HEK293T (cell line): ENCODE measurements around the gene IL7R.

Experiments
- ARNT ChIP-seq: fragments of 450-650 bp; IDR thresholded peaks from 2 replicates; pipeline ENCODE4 v1.6.1; 2017; ENCODE audit warnings: mild to moderate bottlenecking
- BHLHE40 ChIP-seq: fragments of 450-650 bp; IDR thresholded peaks from 2 replicates; pipeline ENCODE4 v1.6.1; 2016; ENCODE audit warnings: mild to moderate bottlenecking, moderate library complexity, borderline replicate concordance
- CTBP1 ChIP-seq: fragments of 450-650 bp; IDR thresholded peaks from 2 replicates; pipeline ENCODE4 v1.6.1; 2016; ENCODE audit warnings: borderline replicate concordance
- FOXA1 ChIP-seq: fragments of 450-650 bp; IDR thresholded peaks from 2 replicates; pipeline ENCODE4 v1.6.1; 2016; ENCODE audit warnings: mild to moderate bottlenecking
- FOXK2 ChIP-seq: fragments of 450-650 bp; IDR thresholded peaks from 2 replicates; pipeline ENCODE4 v1.6.1; 2016; ENCODE audit warnings: mild to moderate bottlenecking
- FOXM1 ChIP-seq: fragments of 450-650 bp; IDR thresholded peaks from 2 replicates; pipeline ENCODE4 v1.6.1; 2017; ENCODE audit warnings: mild to moderate bottlenecking, borderline replicate concordance
- HDGF ChIP-seq: fragments of 450-650 bp; IDR thresholded peaks from 2 replicates; pipeline ENCODE4 v1.6.1; 2017; ENCODE audit warnings: antibody characterized with exemption, borderline replicate concordance
- LEF1 ChIP-seq: fragments of 450-650 bp; IDR thresholded peaks from 2 replicates; pipeline ENCODE4 v1.6.1; 2017; ENCODE audit warnings: mild to moderate bottlenecking, borderline replicate concordance
- PKNOX1 ChIP-seq: fragments of 450-650 bp; IDR thresholded peaks from 2 replicates; pipeline ENCODE4 v1.6.1; 2016
- SUZ12 ChIP-seq: fragments of 450-650 bp; IDR thresholded peaks from 2 replicates; pipeline ENCODE4 v1.6.1; 2016; ENCODE audit warnings: mild to moderate bottlenecking
- TARDBP ChIP-seq: fragments of 450-650 bp; IDR thresholded peaks from 2 replicates; pipeline ENCODE4 v1.6.1; 2016
- ZNF384 ChIP-seq: fragments of 450-650 bp; IDR thresholded peaks from 2 replicates; pipeline ENCODE4 v1.6.1; 2016

GRCh38 chr5:35862126-35862525, 5.4 kb downstream of the IL7R start:
- TF ChIP-seq FOXA1 (no peak), FOXM1 (no peak), TARDBP (no peak), ARNT (no peak), BHLHE40 (no peak), PKNOX1 (no peak), SUZ12 (no peak), HDGF (no peak), CTBP1 (no peak), ZNF384 (no peak), FOXK2 (no peak), LEF1 (no peak)
